ENCODE data around the gene NEAT1.

NEAT1 gene
- total RNA-seq: 468 to 693 reads per million in 2 donors

- DNase-seq: peak; percentile 82
Measured at GRCh38 chr11:65422633-65423515, at the start of gene NEAT1. NEAT1 (plus strand) TSS chr11:65422798.

DNA sequence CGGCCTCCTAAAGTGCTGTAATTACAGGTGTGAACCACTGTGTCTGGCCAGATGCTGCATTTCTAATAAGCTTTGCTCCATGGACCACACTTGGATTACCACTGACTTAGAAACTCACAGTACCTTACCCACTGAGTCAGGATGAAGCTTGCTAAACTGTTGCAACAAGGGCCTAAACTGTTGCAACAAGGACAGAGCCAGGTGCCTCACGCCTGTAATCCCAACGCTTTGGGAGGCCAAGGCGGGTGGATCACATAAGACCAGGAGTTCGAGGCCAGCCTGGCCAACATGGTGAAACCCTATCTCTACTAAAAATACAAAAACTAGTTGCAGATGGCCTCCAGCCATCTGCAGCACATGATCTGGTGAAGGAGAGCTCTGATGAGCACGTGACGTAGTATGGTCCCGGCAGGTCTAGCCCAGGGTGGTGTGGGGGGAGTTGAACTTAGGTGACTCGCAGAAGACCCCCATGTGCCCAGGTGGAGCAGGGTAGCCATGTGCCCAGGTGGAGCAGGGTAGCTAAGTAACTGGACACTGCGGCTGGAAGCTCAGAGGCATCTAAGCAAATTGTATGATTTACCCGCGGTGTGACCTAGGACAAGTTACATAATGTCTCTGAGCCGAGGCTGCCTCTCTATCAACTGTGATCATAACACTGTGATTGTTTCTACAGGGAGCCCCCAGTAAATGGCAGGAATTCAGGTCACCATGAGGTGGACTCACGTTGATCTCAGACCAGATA lies 48.6 kb upstream of the NEAT1 start:
- no peak for DNase-seq

DNA sequence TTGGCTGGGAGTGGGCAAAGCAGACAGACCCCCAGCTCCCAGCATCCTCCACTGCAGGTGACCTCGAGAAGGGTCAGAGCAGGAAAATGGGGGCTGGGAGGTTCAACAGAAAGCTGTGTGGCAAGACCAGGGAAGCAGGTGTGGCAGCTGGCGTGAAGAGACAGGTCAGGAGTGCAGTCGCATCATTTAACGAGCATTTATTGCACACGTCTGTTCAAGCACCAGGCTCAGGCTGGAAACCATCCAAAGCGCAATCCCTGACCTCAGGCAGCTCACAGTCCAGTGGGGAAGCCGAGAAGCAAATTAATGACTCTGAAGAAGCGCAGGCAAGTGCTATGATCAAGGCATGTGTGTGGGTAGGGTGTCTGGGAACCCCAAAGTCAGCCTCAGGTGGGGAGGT lies 47.6 kb upstream of the NEAT1 start:
- no peak for DNase-seq

- no peak for DNase-seq
Measured at GRCh38 chr11:65376138-65376713, 46.4 kb upstream of the NEAT1 start.

DNA sequence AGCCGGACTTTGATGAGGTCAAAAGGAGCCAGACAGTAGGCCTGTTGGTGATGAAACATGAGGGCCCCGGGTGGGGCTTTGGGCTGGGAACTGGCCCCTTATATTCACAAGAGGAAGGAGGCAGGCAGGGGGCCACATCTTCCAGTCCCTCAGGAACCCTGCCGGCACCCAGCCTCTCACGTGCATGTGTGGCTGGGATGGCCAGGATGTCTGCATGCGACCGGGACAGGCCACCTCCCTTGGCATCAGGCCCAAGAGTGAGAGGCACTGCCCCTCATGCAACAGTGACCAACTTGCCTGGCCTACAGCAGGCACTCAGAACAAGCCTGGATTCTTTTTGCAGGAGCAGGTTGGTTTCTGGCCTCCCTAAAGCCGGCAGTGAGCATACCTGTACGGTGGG lies 45.6 kb upstream of the NEAT1 start:
- DNase-seq: no peak

- no peak for DNase-seq
Measured at GRCh38 chr11:65377777-65378176, 44.8 kb upstream of the NEAT1 start.

DNA sequence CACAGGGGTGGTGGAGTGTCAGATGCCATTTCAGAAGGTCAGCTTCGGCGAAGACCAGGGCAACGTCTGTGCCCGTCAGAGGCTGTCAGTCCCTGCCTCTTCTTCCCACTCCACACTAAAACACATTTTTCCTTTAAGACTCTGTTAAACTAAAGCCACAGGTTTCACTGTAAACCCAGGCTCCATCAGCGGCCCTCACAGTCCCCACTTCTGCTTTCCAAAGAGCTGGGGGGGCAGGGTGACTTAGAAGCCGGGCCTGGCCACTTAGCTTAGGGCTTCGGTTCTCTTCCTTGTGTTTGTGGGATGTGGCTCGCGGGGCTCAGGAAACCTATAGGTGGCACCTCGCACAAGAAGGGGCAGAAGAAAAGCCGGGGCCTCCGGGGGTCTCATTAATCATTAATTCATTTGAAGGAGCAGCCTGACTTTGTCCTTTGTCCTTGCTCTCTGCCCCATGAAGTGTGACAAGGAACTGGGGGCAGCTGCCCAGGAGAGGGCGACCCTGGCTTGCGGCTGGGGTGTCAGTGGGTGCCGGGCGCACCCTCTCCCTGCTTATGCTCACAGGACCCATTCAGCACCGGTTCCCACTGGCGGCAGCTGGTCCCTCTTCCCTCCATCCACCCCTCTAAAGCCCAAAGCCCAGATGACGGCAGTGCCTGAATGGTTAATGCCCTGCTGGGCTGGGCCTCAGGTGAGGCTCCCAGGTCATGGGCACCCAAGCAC lies 44.2 kb upstream of the NEAT1 start:
- DNase-seq: no peak

GRCh38 chr11:65378928-65379638 lies 43.5 kb upstream of the NEAT1 start:
- DNase-seq: no peak

GRCh38 chr11:65379698-65380459 lies 42.7 kb upstream of the NEAT1 start:
- DNase-seq: no peak

GRCh38 chr11:65380460-65381119 lies 42.0 kb upstream of the NEAT1 start:
- DNase-seq: no peak

- DNase-seq: peak; percentile 16
Measured at GRCh38 chr11:65381716-65382032, 40.9 kb upstream of the NEAT1 start.

DNA sequence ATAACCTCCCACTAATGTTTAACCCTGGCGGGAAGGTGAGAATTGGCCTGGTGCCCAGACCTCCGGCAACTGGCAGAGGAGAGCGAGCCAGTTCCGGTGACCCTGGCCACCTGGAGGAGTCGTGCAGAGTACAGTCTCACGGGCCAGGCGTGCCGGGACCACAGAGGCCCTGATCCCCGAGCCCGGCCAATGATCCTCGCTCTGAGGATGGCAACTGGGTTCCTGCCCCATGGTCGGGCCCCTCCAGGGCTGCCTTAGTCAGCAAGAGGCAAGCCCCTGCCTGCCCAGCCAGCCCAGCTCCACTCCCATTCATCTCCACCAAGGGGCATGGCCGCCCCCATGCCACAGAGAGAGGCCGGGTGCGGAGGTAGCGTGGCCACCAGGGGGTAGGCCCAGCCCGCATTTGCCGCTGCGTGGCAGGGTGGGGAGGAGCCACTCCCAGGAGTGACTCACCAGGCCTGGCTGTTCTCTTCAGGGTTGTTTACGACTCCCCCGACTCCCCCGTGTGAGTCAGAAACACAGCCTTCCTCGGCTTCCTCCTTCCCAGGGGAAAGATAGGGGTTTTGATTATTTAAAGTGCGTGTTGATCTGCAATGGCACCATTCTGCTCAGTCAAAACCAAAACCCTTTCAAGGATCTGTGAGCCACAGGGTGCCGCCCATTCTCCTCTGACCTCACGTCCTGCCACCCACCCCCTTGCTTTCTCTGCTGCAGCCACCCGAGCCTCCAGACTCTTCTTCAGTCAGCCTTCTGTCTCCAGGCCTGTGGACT lies 40.4 kb upstream of the NEAT1 start, which contains the start of gene SLC25A45:
Gene SLC25A45, minus strand, starts transcription at position 614 of the 771 bp plus-strand sequence. CDS start 695 bp downstream, outside the sequence.
- DNase-seq: peak; percentile 83

DNA sequence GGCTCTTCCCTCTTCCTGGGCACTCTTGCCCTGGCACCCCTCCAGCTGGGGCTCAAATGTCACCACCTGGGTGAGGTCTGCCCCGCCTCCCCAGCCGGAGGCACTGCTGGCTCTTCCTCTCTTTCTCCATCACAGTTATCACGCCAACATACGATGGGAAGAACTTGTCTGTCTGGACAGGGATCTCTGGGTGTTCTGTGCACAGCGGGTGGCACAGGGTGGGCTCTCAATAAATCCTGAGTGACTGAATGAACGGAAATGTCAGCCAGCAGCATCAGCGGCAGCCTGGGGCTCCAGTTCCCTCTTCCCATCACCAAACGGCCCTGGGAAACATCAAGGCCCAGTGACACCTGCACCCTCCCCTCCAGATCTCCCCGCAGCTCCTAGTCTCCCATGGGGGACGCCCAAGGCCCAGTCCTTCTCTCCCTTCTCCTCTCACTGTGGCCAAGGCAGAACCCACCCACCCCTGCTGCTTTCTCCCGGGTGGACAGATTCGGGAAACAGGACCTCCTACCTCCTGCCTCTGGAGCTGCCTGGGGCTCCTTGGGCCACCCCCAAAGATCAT lies 39.7 kb upstream of the NEAT1 start:
- DNase-seq: no peak

DNA sequence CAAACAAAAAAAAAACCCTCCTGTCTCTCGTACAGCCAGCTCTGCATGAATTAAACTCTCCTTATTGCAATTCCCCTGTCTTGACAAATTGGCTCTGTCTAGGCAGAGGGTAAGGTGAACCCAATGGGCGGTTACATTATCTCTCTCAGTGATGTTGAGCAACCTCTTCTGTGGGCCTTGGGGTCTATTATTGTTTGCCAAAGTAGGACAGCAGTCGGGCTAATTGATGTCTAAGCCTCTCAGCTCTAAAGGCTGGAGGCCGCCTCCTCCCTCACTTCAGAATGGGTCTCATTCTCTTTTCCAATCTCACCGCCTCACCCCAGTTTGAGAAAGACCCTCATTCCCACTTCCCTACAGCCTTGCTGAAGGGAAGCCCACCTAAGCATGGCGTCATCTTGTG lies 38.8 kb upstream of the NEAT1 start:
- DNase-seq: no peak

DNA sequence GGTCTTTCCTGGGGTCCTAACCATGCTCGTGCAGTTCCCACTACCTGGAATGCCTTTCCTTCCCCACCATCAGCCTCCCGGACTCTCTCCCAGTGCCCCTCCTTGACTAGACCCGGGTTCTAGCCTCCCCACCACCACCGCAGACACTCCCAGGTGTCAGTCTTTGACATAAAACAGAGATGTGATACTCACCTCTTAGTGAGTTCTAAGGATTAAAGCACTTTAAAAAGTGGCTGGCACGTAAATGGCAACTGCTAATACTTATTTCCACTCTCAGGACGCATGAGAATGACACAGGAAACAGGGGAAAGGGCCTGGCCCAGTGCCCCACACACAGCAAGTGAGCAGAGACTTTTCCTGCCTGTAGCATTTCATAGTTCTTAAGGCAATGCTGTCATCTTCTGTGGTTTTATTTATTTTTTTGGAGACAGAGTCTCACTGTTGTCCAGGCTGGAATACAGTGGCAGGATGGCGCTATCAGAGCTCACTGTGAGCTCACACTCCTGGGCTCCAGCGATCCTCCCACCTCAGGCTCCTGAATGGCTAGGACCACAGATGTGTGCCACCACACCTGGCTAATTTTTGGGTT lies 38.2 kb upstream of the NEAT1 start:
- no peak for DNase-seq

GRCh38 chr11:65386307-65387140 lies 36.1 kb upstream of the NEAT1 start, which contains the start of gene FRMD8:
FRMD8 (plus strand) TSS chr11:65386637; CDS start chr11:65387037, 400 bp downstream.
- peak; percentile 86 for DNase-seq

DNA sequence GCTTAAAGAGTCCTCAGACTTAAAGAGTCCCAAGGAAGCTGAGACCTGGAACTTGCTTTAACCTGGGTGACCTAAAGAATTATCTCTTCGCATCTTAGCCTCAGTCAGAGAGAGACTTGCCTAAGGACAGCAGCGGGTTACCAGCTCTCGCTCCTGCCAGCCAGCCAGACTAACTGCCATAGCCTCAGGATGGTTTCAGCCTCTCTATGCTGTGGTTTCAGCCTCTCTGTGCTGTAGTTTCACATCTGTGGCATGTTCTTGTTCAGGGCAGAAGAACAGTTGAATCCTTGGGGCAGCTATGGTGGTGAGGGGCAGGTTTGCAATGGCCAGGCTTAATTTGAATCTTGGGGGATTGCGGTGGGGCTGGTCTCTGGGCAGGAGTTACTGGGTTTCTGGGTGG lies 33.9 kb upstream of the NEAT1 start:
- no peak for DNase-seq

- no peak for DNase-seq
Measured at GRCh38 chr11:65389294-65389980, 33.2 kb upstream of the NEAT1 start.
